ENCODE measurements around the gene THSD4. TPM values are rescaled to one million over a fixed set of nuclear protein-coding genes. Genes with fewer than 3 reads are reported as not detected.

THSD4 gene
- total and polyA plus RNA-seq, 2 of the 8 experiments (the other 6 are each of a cell fraction or from before 2014, with no cell fraction given), result 2.5 to 6.2 TPM

GRCh38 chr15:71815301-71815700 lies 700.0 kb downstream of the THSD4 start:
- no peak overlapping the region for H2BK5ac ChIP-seq (ENCODE audit: low read depth, low read length)
- H3K4me1 ChIP-seq (replicated peaks in 1 of 4; ENCODE audit: control insufficient read depth in 3 of 4, insufficient read depth in 4 of 4, low read length in 3 of 4), result peaks cover 0 to 4% (median 0%) of the 10 kb centered on the region in 4 experiments; a peak in 1 of 7 replicates
- no peak overlapping the region for H2BK12ac ChIP-seq (ENCODE audit: low read depth, low read length)
- no peaks in the 10 kb centered on the region for H3K27me3 ChIP-seq (replicated peaks in 1 of 4; ENCODE audit: control insufficient read depth in 3 of 4, extremely low read depth in 1 of 4, insufficient read depth in 3 of 4, low read length in 3 of 4)
- no peaks in the 10 kb centered on the region for H3K79me2 ChIP-seq (ENCODE audit: control insufficient read depth in 1 of 2, insufficient read depth in 2 of 2, low read length in 2 of 2)
- no peak overlapping the region for H3K14ac ChIP-seq (ENCODE audit: insufficient read length)
- no peaks in the 10 kb centered on the region for H3K23me2 ChIP-seq (ENCODE audit: low read depth, low read length)
- H4K5ac ChIP-seq (ENCODE audit: insufficient read length, low read depth, low read length), result no peak overlapping the region
- POLR2A ChIA-PET (ENCODE audit: partially characterized antibody), result no interaction called here
- H2BK120ac ChIP-seq (replicated peaks; ENCODE audit: low read depth, low read length), result no peak overlapping the region
- no peak overlapping the region for H3K56ac ChIP-seq (replicated peaks; ENCODE audit: insufficient read length, low read depth, low read length)
- H3K4me2 ChIP-seq (ENCODE audit: insufficient read depth in 1 of 2, low read depth in 2 of 2, low read length in 2 of 2), result no peak overlapping the region
- H3K4me3 ChIP-seq (ENCODE audit: extremely low read depth in 1 of 4, insufficient read depth in 2 of 4, low read depth in 3 of 4, low read length in 4 of 4), result no peak overlapping the region
- CTCF ChIA-PET (ENCODE audit: partially characterized antibody), result interaction anchor here (2.6 kb wide), 1 partner anchor 14 kb away, joined by 12 read pairs; no protein-coding TSS in a partner anchor
- H3K18ac ChIP-seq (ENCODE audit: extremely low read depth, low read length), result no peak overlapping the region
- no peak overlapping the region for H2AK5ac ChIP-seq (ENCODE audit: low read depth, low read length)
- H4K91ac ChIP-seq (replicated peaks; ENCODE audit: insufficient read length, low read length), result no peak overlapping the region
- H4K20me1 ChIP-seq (replicated peaks in 1 of 2; ENCODE audit: control insufficient read depth in 1 of 2, insufficient read depth in 2 of 2, low read length in 2 of 2), result no peaks in the 10 kb centered on the region
- no peak overlapping the region for H2AFZ ChIP-seq (ENCODE audit: low read length)
- no peak overlapping the region for H3K9ac ChIP-seq (replicated peaks in 1 of 4; ENCODE audit: extremely low read depth in 1 of 4, low read depth in 3 of 4, low read length in 3 of 4)
- no peak overlapping the region for H3K4ac ChIP-seq (replicated peaks; ENCODE audit: insufficient read length, low read depth, low read length)
- DNase-seq (ENCODE audit: low read depth in 1 of 2, low spot score in 2 of 2) (no peak), FAIRE-seq (no peak)
- H3K79me1 ChIP-seq (ENCODE audit: low read depth, low read length), result no peaks in the 10 kb centered on the region
- no peak overlapping the region for H2BK20ac ChIP-seq (ENCODE audit: low read length)
- H2BK15ac ChIP-seq (ENCODE audit: low read length), result no peak overlapping the region
- no peaks in the 10 kb centered on the region for H3K36me3 ChIP-seq (ENCODE audit: control insufficient read depth in 2 of 4, insufficient read depth in 4 of 4, low read length in 3 of 4)
- WGBS, 2 experiments (ENCODE audit: extremely low coverage in 1 of 2, insufficient coverage in 1 of 2, insufficient read length in 1 of 2, insufficient replicate concordance in 2 of 2, low coverage in 1 of 2, low lambda C conversion rate in 2 of 2, missing lambda C conversion rate in 1 of 2), result 97% methylated on average over 3 of the region's 3 CpGs; no CpG with 5 or more reads in 1 of the 2 experiments
- no peaks in the 10 kb centered on the region; a peak in 1 of 4 replicates for H3K9me3 ChIP-seq (ENCODE audit: insufficient read depth in 2 of 2, low read depth in 1 of 2, low read length in 1 of 2)
- H3K27ac ChIP-seq (ENCODE audit: low read depth, low read length), result no peak overlapping the region
- no peak overlapping the region for H3K23ac ChIP-seq (ENCODE audit: insufficient read length)
- no peak overlapping the region for H4K8ac ChIP-seq (ENCODE audit: extremely low read depth, insufficient read depth, low read length)
- no peak for TF ChIP-seq BRCA1 (IDR thresholded peaks at IDR 0.05; ENCODE audit: low read depth, low read length)
- TF ChIP-seq BCL11A (IDR thresholded peaks at IDR 0.05; ENCODE audit: low read depth in 2 of 2, low read length in 2 of 2), result no peak
- no peak for TF ChIP-seq MAFK (IDR thresholded peaks at IDR 0.05; ENCODE audit: low read depth, low read length)
- TF ChIP-seq EP300 (IDR thresholded peaks at IDR 0.05; ENCODE audit: borderline replicate concordance in 1 of 2, low read depth in 2 of 2, low read length in 2 of 2), result no peak
- no peak for TF ChIP-seq USF2 (IDR thresholded peaks at IDR 0.05; ENCODE audit: low read length)
- TF ChIP-seq TAF1 (IDR thresholded peaks at IDR 0.05; ENCODE audit: low read depth, low read length), result no peak
- no peak for TF ChIP-seq EGR1 (IDR thresholded peaks at IDR 0.05; ENCODE audit: borderline replicate concordance, low read depth, low read length)
- TF ChIP-seq POU5F1 (IDR thresholded peaks at IDR 0.05; ENCODE audit: low read depth, low read length), result no peak
- TF ChIP-seq CHD1 (IDR thresholded peaks at IDR 0.05; ENCODE audit: low read depth, low read length), result no peak
- TF ChIP-seq FOSL1 (IDR thresholded peaks at IDR 0.05; ENCODE audit: insufficient read depth, low read depth, low read length), result no peak
- TF ChIP-seq RNF2 (IDR thresholded peaks at IDR 0.05; ENCODE audit: borderline replicate concordance, low read depth, low read length, missing control alignments, poor library complexity, severe bottlenecking), result no peak
- TF ChIP-seq KDM4A (IDR thresholded peaks at IDR 0.05; ENCODE audit: low read depth, low read length, severe bottlenecking), result no peak
- no peak for TF ChIP-seq CREB1 (IDR thresholded peaks at IDR 0.05)
- TF ChIP-seq YY1 (IDR thresholded peaks at IDR 0.05; ENCODE audit: low read depth, low read length), result no peak

Data from H1 (cell line).